ENCODE data around the gene DEFB125.

GRCh38 chr20:87401-87800 lies at the start of gene DEFB125:
- TF ChIP-seq CTCF (IDR thresholded peaks at IDR 0.05 in 8 of 11, conservative IDR thresholded peaks at IDR 0.05 in 3 of 11), result no peak
- TF ChIP-seq POLR2A (IDR thresholded peaks at IDR 0.05), result no peak
- no peak for TF ChIP-seq POLR2AphosphoS5 (IDR thresholded peaks at IDR 0.05)

Measured in spleen (tissue), 7 donors.